HG03196 (cell line): ENCODE results near the gene PTGES3L.

Experiments used
- ATAC-seq: cut with Tn5 transposase; IDR thresholded peaks from one replicate; pipeline ENCODE4 v1.9.1; 2021; ENCODE audit not compliant: unreplicated experiment

PTGES3L gene

GRCh38 chr17:42979511-42980273 lies at the start of gene PTGES3L:
PTGES3L (minus strand) TSS chr17:42980080; CDS start chr17:42980053, 27 bp downstream.
- peak; percentile 30 for ATAC-seq

DNA sequence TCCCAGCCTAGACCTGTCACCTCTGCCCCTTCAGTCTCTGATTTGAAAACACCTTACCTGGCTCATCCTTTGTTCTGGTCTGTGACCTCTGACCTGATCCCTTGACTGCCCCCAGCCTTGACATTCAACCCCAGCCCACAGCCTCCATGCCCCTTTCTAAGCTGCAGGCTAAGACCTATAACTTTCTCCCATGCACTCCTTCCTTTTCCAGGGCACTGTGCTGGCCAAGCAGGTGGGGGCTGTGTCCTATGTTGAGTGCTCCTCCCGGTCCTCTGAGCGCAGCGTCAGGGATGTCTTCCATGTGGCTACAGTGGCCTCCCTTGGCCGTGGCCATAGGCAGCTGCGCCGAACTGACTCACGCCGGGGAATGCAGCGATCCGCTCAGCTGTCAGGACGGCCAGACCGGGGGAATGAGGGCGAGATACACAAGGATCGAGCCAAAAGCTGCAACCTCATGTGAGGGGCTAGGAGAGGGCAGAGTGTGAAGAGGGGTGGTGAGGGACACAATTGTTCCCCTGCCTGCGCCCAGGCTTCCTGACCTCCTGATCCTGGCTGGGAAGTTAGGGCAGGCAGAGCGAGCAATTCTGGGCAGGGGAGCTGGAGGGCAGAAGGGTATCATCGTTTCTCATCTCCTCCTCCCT lies 48.5 kb upstream of the PTGES3L start:
- no peak for ATAC-seq

DNA sequence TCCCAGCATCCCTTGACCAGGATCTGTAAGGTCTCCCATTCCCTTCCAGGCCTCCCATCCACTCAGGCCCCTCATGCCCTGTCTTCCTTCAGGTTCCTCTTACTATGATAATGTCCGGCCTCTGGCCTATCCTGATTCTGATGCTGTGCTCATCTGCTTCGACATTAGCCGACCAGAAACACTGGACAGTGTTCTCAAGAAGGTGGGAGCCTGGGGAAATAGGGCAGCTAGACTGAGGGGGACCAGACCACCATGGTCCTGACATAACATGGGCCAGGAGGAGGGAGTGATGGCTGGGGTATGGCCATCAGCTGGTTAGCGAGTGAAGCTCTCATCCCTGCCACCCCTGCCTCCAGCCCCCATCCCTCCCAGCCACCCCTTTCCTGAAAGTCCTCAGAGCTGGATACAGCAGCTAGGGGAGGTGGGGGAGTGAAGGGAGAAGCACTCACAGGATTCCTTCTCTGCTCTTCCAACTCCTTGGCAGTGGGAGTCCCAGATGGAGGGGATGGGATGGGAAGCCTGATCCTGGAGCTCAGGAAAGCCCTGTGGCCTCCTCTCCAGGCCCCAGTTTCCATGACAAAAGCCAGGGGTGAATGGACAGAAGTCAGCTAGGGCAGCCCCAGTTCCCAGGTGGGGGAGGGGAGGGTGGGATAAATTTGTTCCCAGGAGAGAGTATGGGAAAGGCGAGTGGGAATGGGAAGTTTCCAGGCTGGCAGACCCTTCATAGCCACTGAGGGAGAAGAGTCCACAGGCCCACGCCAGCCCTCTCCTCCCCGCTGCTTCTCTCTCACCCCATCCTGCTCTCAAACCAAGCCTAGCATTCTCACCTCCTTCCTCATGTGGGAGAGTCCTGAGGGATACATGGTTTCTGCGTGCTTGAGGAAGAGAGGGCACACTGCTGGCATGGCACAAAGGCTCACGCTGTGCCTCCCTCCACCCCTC lies 47.5 kb upstream of the PTGES3L start:
- no peak for ATAC-seq

- ATAC-seq = no peak
These were observed 46.7 kb upstream of the PTGES3L start for GRCh38 chr17:43026595-43026994.

DNA sequence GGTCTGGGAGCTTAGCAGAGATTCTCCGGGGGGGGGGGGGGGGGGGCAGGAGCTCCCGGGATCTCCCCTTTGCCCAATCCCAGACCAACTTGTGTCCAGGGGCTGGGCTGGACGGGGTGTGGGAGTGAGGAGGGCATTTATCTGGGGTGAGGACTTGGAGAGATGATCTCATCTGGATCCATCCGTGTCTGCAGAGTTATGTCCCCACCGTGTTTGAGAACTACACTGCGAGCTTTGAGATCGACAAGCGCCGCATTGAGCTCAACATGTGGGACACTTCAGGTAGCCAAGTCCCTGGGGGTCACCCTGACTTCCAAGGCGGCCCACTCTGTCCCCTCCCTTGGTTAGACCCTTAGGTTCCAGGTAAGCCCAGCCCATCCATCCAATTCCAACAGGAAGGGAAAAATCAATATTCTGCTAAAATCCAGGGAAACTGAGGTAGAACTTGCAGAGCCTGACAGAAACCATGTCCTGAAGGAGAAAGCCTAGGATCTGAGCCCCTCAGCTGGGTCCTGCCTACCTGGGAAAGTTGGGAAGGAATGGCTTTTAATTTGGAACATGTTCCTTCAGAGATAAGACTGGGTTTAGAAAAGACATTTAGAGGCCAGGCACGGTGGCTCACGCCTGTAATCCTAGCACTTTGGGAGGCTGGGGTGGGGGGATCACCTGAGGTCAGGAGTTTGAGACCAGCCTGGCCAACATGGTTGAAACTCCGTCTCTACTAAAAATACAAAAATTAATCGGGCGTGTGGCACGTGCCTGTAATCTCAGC lies 46.1 kb upstream of the PTGES3L start:
- ATAC-seq = no peak

DNA sequence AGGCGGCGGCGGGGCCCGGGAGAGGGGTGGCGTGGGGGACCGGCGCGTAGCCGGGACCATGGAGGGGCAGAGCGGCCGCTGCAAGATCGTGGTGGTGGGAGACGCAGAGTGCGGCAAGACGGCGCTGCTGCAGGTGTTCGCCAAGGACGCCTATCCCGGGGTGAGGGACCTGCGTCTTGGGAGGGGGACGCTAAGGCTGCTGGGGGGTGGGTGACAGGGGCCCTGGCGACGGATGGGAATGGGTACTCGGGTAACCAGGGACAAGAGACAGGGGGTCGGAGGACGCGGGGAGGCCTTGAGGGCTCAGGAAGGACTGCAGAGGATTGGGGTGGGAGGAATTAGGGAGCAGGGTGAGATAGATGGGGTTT lies 45.4 kb upstream of the PTGES3L start:
- no peak for ATAC-seq

DNA sequence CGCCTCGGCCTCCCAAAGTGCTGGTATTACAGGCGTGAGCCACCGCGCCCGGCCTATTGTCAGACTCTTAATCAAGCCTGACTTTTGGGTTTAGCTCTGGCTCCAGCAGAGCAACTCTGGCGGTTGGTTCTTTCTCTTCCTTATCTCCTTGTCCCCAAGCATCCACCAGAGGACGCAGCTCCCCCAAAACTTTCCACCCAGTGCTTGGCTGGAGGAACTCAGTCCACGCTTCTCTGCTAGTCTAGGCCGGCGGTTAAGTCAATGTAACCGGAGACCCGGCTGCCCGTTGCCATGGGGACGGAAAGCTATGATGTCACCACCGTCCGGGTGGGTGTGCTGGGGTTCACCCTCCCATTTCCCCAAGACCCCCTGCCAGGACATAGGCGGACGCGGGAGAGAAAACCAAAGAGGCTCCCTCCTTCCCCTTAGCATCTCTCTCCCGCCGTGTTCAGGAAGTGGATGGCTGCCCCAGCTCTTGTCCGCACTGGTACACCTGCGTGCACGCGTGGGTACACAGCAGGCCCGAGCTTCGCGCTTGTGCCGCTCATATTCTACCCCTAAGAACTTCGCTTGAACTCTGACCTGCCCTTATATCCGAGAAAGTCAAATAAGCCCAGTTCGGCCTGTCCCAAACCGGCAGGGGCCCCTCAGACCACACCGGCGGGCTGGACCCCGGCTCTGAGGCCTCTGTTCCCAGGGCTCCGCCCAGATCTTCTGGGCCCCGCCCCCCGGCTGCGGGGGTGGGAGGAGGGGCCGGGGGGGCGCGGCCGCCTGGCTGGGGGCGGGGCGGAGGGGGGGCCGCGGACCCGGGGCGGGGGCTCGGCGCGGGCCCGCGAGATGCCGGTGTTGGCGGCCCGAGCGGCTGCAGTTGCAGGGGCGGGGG lies 44.8 kb upstream of the PTGES3L start, which contains the start of gene RND2:
Gene RND2 (plus strand): TSS at position 825 of the 883 bp plus-strand sequence. CDS start 117 bp downstream, outside the sequence.
- ATAC-seq = no peak

DNA sequence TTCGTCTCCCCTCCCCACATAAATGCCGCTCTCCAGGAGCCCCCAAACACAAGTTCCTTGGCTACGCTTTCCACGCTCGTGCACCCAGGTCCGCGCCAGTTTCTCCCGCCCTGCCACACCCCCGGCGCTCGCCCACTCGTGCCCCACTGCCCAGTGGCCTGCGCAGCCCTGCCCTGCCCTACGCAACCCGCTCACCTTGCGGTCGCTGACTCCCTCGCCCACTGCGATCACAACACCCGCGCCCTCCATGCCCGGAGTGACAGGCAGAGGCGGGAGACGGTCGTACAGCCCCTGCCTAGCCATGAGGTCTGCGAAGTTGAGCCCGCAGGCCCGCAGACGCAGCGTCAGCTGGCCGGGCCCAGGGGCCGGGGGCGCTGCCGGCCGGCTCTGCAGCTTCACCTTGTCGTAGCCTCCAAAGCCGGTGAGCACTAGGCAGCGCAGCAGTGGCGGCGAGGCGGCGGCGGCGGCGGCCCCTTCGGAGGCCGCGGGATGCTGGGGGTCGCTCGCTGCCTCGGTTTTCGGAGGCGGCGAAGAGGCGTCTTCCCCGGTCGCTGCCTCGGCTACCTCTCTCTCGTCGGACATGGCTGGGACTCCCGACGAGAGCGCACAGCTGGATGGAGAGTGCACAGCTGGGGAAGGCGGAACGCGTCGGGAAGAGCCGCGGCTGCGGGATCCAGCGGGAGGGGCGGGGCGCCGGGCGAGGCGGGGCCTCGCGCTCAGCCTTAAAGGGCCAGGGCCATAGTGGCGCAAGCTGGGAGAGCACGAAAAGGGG lies 42.0 kb upstream of the PTGES3L start, which contains the start of gene VAT1:
Gene VAT1 (minus strand): TSS at position 645 of the 772 bp plus-strand sequence. CDS start 63 bp downstream, at position 582.
- no peak for ATAC-seq

DNA sequence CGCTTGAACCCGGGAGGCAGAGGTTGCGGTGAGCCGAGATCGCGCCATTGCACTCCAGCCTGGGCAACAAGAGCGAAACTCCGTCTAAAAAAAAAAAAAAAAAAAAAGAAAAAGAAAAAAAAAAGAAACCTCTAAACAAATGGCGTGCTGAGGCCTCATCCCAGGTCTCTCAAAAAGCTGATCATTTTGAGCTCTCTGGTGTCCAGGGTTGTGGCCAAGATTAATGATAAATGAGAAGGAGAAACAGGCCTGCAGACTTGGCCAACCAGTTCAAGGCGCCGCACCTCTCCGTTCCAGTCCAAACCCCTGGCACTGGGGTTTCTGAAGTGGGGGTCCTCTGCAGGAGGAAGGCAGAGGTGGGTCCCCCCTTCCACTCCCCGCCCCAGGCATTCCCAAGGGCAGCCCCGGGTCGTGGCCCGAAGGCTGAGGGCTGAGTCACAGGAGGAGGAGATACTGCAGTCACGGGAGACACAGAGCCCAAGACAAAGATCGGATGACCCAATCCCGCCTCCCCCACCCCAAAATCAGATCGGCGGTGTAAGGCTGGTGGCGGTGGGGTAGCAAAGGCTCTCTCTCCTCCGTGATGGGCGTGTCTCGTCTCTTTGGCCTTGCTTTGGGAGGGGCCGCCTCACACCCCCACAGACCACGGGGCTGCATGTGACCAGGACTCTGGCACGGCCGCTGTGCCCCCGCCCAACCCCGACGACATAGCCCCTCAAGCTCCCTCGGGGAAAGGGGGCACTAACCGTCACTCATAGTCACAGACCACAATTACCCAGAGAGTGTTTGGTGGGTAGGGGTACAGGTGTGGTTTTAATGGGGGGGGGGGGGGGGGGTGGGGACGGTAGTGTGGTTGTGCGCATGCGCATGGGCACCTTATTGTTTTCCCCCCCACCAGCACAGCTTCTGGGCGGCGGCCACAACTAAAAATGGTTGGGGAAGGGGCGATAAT lies 41.2 kb upstream of the PTGES3L start:
- no peak for ATAC-seq

DNA sequence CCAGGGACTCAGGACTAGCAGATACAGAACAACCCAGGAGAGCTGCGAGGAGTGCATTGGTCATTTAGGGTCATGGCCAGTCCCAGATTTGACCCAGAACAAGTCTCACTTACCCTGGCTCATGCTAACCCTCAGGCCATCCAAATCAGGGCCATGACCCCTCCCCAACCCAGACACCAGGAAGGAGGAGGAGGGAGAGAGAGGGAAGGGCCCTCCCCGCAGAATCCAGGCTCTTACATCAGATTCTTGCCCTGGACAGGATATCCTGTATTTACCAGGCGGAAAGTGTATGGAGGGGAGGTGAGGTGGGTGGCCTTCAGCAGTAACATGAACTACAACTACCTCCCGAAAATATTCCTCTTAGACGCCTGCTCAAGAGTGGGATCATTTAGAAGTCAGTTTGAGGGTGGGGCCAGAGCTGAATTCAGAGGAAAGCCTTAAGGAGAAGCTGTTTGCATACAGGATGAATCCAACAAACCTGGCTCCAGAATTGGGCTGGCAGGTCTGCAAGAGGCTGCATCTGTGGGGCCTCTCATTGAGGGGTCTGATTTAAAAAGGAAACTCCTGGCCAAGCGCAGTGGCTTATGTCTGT lies 40.2 kb upstream of the PTGES3L start:
- no peak for ATAC-seq

DNA sequence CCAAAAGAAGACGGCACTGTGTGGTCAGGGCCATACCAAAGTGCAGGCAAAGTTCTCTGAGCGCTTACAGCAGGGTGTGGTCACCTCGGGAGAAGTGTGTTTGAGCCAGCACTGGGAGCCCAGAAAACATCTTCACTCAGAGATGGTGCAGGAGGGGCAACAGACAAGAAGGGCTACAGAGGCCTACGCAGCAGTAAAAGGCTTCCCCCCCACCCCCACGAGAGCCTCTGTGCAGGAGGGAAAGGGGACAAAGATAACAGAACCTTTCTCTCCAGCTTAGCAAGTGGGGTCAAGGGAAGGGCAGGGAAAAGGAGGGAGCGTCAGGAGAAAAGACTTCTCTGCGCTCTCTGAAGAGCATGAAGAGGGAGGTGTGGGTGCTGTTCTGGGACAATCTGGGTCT lies 39.5 kb upstream of the PTGES3L start:
- ATAC-seq = no peak

- ATAC-seq = no peak
These were observed 39.1 kb upstream of the PTGES3L start for GRCh38 chr17:43018932-43019331.

GRCh38 chr17:43018008-43018853 lies 38.4 kb upstream of the PTGES3L start:
- ATAC-seq = no peak

DNA sequence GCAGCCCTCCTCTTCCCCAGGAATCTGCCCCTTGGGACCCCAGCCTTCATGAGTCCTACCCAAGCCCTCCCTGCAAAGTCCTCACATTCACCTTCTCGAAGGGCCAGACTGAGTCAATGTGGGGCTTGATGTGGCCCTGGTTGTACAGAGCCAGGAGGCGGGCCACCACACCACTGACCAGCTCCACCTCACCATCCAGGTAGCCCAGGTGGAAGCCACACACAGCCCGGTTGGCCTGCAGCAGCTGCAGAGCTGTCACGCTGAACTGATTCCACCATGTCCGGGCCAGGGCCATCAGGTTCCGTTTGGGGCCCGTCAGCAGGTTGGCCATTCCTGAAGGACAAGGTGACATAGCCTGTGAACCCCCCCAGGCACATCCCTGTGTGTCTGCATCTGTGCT lies 36.3 kb upstream of the PTGES3L start:
- no peak for ATAC-seq

GRCh38 chr17:43015579-43015978 lies 35.7 kb upstream of the PTGES3L start:
- no peak for ATAC-seq
